SH-SY5Y (cell line): Measurements from ENCODE around the gene POU4F1.

Source experiments
- GATA2 ChIP-seq: IDR thresholded peaks from 2 replicates; pipeline ENCODE4 v1.6.1; 2011; ENCODE audit warnings: mild to moderate bottlenecking, low read depth, low read length
- GATA3 ChIP-seq: IDR thresholded peaks from 2 replicates; pipeline ENCODE4 v1.6.1; 2011; ENCODE audit warnings: low read depth, mild to moderate bottlenecking, low read length, moderate library complexity

The POU4F1 gene

GRCh38 chr13:78589206-78589605, 14.1 kb downstream of the POU4F1 start:
- TF ChIP-seq GATA2 (no peak), GATA3 (no peak)

- TF ChIP-seq GATA3, result no peak
Measured at GRCh38 chr13:78587395-78587794, 16.0 kb downstream of the POU4F1 start.

- no peak for TF ChIP-seq GATA3
- no peak for TF ChIP-seq GATA2
Measured at GRCh38 chr13:78586706-78587105, 16.6 kb downstream of the POU4F1 start.

GRCh38 chr13:78576261-78576660, 27.1 kb downstream of the POU4F1 start:
- TF ChIP-seq GATA2 (no peak), GATA3 (no peak)

- TF ChIP-seq GATA2, result no peak
- no peak for TF ChIP-seq GATA3
Measured at GRCh38 chr13:78572459-78572858, 30.9 kb downstream of the POU4F1 start.

- TF ChIP-seq GATA2 (no peak), GATA3 (no peak)
Measured at GRCh38 chr13:78569029-78569428, 34.3 kb downstream of the POU4F1 start.

GRCh38 chr13:78566631-78567030, 36.7 kb downstream of the POU4F1 start:
- TF ChIP-seq GATA2 (no peak), GATA3 (no peak)

- TF ChIP-seq GATA3 (no peak), GATA2 (no peak)
Measured at GRCh38 chr13:78562237-78562889, 41.0 kb downstream of the POU4F1 start.
